ENCODE data around the gene NLK.
"Not testable (repeated sequence)": the region's sequence is repeated elsewhere in the genome, so short reads cannot be mapped to it uniquely, and the experiment has no call there.

The NLK gene

GRCh38 chr17:28042657-28042720 lies at the start of gene NLK:
Gene NLK (plus strand): TSS chr17:28042677. CDS start chr17:28042874, 197 bp downstream.
- no peak for DNase-seq

GRCh38 chr17:27993161-27993695 lies 49.2 kb upstream of the NLK start:
- DNase-seq: no peak

GRCh38 chr17:27993723-27994310 lies 48.7 kb upstream of the NLK start:
- no peak for DNase-seq

GRCh38 chr17:27994586-27994985 lies 47.9 kb upstream of the NLK start:
- DNase-seq: no peak

GRCh38 chr17:27995554-27995953 lies 46.9 kb upstream of the NLK start:
- DNase-seq: no peak

DNA sequence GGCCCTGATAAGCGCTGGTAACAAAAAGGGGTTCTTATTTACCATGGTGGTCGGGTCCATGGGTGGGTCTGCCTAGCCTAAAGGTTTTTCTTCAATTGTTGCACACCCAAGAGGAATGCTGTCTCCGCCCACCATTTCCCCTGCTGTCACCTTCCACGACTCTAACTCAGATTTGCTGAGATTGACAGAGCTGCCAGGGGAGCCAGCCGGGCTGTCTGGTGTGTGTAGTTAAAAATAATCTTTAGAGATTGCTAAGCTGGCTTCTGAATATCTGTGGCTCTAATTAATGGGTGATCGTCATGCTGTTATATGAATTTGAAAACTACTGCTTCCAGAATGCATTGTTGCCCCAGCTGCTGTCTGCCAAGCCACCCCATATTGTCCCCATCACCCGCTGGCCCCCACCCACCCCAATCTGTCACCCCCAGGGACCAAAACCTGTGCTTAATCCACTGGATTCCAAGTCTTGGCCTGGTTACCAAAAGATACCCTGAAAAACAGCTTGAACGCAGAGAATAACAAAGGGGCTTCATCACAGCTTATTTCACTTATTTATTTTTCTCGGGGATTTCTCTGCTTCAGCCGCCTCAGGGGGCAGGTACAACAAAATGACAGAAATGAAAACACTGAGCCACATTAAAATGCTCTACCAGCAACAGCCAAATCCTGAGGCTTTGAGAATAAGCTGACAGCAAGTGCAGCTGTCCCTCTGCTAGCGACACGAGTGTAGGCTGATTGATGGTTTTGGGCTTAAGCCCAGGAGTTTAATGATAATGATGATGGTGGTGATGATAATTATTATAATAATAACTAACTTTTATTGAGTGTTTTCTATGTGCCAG lies 46.1 kb upstream of the NLK start:
- DNase-seq: no peak

GRCh38 chr17:27997044-27997401 lies 45.5 kb upstream of the NLK start:
- DNase-seq: no peak

GRCh38 chr17:27997522-27997921 lies 45.0 kb upstream of the NLK start:
- no peak for DNase-seq

DNA sequence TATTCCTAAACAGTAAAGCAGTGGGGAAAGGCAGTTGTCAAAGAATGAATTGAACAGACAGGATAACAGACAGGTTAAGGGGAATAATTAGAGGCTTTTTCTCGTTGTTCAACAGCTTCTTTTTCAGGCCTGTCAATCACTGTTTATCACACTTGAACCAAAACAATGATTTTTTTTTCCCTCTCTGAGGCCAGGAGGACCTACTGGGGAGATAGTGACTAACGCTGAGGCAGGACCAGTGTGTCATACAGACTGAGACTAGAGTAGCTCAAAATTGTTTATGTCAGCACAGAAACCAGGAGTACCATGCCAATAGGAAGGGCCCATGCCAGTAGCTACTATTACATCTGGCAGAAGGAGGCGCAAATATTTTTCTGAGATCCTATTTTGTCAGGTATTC lies 41.3 kb upstream of the NLK start:
- no peak for DNase-seq

GRCh38 chr17:28004344-28004743 lies 38.1 kb upstream of the NLK start:
- DNase-seq: no peak

DNA sequence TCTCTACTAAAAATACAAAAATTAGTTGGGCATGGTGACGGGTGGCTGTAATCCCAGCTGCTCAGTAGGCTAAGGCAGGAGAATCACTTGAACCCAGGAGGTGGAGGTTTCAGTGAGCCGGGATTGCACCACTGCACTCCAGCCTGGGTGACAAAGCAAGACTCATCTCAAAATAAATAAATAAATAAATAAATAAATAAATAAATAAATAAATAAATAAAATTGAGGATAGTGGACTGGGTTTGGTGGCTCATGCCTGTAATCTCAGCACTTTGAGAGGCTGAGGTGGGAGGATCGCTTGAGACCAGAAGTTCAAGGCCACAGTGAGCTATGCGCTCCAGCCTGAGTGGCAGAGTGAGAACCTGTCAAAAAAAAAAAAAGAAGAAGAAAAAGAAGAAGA lies 34.6 kb upstream of the NLK start:
- not testable (repeated sequence) for DNase-seq

- DNase-seq: peak; percentile 12
These were observed 34.0 kb upstream of the NLK start for GRCh38 chr17:28008513-28008912.

GRCh38 chr17:28010406-28010805 lies 32.1 kb upstream of the NLK start:
- DNase-seq: no peak

DNA sequence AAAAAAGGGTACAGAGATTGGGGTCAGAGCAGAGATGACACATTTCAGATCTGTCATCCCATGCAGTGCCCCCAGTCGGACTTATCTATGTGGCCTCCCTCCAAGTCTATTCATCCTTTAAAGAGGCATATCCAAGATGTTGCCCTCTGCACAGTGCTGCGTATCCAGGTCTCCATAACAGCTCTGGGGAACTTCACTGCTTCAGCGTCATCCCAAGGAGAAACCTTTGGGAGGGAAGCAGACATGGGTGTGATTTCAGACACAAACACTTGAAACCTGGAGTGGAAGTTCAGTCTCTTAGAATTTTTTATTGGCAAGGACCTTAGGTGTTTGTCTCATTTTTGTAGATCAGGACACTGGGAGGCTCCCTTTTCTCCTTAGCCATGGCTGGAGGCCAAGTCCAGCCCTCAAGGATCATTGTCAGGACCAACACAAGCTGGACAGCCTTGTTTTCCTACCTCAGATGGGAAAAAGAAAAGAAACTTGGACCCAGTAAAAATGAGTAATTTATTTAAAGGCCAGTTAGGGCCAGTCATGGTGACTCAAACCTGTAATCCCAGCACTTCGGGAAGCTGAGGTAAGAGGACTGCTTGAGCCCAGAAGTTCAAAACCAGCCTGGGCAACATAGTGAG lies 23.9 kb upstream of the NLK start:
- DNase-seq: no peak

GRCh38 chr17:28020515-28020914 lies 22.0 kb upstream of the NLK start:
- DNase-seq: no peak

DNA sequence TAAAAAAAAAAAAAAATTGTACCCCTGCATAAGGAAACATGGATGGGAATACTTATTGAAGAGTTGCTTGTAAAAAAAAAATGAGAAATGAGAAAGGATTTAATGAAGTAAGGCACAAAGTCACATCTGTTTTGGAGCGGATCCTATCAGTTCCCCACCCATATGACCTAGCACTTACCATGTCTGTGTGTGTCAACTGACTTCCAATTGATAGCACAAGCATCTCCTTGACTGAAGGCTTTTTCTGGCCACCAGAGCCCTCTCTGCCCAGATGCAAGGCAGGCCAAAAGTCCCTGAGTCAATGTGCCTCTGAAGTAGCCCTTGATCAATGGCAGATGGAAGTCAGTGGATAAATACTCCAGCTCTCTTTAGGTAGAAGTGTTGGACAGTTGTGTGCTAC lies 13.4 kb upstream of the NLK start:
- no peak for DNase-seq

DNA sequence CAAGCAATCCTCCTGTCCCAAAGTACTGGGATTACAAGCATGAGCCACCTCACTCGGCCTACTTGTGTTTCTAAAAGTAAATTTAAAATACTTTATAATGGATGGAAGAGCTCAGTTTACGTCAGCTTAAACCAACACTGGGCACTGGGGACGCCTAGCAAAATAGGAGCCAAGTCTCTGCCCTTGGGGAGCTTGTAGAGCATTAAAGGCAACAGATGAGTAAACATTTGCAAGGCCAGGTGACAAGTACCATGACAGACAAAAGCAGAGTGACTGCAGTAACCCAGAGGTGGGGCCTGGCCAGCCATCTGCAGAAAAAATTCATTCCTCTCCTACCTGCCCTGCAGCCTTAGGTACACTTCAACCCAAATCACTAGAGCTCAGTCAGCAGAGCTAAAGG lies 12.1 kb upstream of the NLK start:
- DNase-seq: no peak

DNA sequence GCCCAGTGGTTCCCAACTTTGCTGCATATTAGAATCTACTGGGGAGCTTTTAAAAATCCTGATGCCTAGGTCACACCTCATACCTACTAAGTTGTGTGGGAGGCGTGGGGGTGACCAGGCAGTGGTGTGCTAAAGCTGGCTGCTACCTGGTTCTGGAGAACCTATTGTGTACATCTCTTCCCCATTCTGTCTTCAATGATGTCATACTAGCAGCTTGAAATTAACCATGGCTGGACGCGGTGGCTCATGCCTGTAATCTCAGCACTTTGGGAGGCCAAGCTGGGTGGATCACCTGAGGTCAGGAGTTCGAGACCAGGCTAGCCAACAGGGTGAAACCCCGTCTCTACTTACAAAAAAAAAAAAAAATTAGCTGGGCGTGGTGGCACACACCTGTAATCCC lies 11.3 kb upstream of the NLK start:
- no peak for DNase-seq

GRCh38 chr17:28033972-28034714 lies 8.3 kb upstream of the NLK start:
- no peak for DNase-seq

GRCh38 chr17:28035452-28035851 lies 7.0 kb upstream of the NLK start:
- DNase-seq: not testable (repeated sequence)

DNA sequence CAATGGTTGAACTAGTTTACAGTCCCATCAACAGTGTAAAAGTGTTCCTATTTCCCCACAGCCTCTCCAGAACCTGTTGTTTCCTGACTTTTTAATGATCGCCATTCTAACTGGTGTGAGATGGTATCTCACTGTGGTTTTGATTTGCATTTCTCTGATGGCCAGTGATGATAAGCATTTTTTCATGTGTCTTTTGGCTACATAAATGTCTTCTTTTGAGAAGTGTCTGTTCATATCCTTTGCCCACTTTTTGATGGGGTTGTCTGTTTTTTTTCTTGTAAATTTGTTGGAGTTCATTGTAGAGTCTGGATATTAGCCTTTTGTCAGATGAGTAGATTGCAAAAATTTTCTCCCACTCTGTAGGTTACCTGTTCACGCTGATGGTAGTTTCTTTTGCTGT lies 6.6 kb upstream of the NLK start:
- not testable (repeated sequence) for DNase-seq

DNA sequence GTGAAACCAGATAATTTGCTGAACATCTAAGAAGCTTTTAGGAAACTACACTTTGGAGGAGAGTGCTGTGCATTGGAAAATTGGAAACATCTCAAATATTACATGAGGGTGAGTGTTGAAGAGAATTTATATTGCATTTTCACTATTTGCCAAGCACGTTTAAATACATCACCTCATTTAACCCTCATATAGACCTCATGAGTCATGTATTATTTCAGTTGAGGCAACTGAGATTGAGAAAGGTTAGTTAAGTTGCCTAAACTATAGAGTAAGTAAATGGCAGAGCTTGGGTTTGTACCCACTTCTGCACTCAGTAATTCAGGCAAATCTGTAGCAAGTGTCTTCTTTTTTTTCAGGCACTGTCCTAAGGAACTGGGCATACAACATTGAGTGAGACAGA lies 3.7 kb upstream of the NLK start:
- DNase-seq: no peak

DNA sequence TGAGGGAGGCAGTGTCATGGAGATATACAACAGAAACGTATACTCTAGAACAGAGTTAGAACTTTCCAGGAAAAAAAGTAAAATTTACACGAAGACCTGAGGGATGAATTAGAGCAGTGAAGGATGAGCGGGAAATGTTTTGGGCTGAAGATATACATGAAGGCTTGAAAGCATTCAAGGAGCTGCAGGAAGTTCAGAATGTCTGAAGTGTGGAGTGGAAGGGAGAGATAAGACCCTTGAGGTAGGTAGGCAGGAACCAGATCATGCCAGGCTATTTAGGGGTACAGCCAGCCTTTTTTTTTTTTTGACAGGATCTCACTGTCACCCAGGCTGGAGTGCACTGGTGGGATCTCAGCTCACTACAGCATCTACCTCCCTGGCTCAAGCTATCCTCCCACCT lies 3.2 kb upstream of the NLK start:
- DNase-seq: no peak

DNA sequence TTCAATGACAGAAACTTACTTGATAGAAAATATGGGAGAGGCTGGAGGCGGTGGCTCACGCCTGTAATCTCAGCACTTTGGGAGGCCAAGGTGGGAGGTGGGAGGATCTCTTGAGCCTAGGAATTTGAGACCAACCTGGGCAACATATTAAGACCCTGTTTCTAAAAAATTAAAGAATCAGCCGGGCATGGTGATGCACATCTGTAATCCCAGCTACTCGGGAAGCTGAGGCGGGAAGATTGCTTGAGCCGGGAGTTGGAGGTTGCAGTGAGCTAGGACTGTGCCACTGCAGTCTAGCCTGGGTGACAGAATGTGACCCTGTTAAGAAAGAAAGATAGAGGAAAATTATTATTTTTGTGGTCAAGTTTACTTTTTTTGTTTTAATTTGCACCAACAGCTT lies 2.1 kb upstream of the NLK start:
- DNase-seq: no peak
